ENCODE results near the gene PRM3.
"Not testable (repeated sequence)": the region's sequence is repeated elsewhere in the genome, so short reads cannot be mapped to it uniquely, and the experiment has no call there.

Gene PRM3

GRCh38 chr16:11303405-11304138, 30.1 kb upstream of the PRM3 start:
- no peak for DNase-seq (ENCODE audit: low read depth)

- no peak for DNase-seq (ENCODE audit: low read depth)
Observed at GRCh38 chr16:11302977-11303376, 29.5 kb upstream of the PRM3 start.

- DNase-seq (ENCODE audit: low read depth), result no peak
Observed at GRCh38 chr16:11301645-11302501, 28.4 kb upstream of the PRM3 start.

GRCh38 chr16:11300560-11300892, 27.1 kb upstream of the PRM3 start:
- DNase-seq (ENCODE audit: low read depth), result no peak

GRCh38 chr16:11299865-11300559, 26.6 kb upstream of the PRM3 start:
- no peak for DNase-seq (ENCODE audit: low read depth)

- not testable (repeated sequence) for DNase-seq (ENCODE audit: low read depth)
Observed at GRCh38 chr16:11298950-11299547, 25.6 kb upstream of the PRM3 start.

- DNase-seq (ENCODE audit: low read depth), result no peak
Observed at GRCh38 chr16:11298143-11298900, 24.9 kb upstream of the PRM3 start.

GRCh38 chr16:11297492-11298142, 24.2 kb upstream of the PRM3 start:
- DNase-seq (ENCODE audit: low read depth), result peak; percentile 17

GRCh38 chr16:11296706-11297491, 23.5 kb upstream of the PRM3 start:
- no peak for DNase-seq (ENCODE audit: low read depth)

- no peak for DNase-seq (ENCODE audit: low read depth)
Observed at GRCh38 chr16:11296351-11296705, 22.9 kb upstream of the PRM3 start.

- DNase-seq (ENCODE audit: low read depth), result no peak
Observed at GRCh38 chr16:11295672-11296071, 22.2 kb upstream of the PRM3 start.

- no peak for DNase-seq (ENCODE audit: low read depth)
Observed at GRCh38 chr16:11292076-11292748, 18.8 kb upstream of the PRM3 start.

GRCh38 chr16:11291091-11291703, 17.8 kb upstream of the PRM3 start:
- no peak for DNase-seq (ENCODE audit: low read depth)

GRCh38 chr16:11290102-11290893, 16.9 kb upstream of the PRM3 start:
- DNase-seq (ENCODE audit: low read depth), result no peak

GRCh38 chr16:11289696-11290095, 16.3 kb upstream of the PRM3 start:
- not testable (repeated sequence) for DNase-seq (ENCODE audit: low read depth)

- no peak for DNase-seq (ENCODE audit: low read depth)
Observed at GRCh38 chr16:11289202-11289601, 15.8 kb upstream of the PRM3 start.

GRCh38 chr16:11285842-11286241, 12.4 kb upstream of the PRM3 start:
- DNase-seq (ENCODE audit: low read depth), result no peak

GRCh38 chr16:11283820-11284248, 10.4 kb upstream of the PRM3 start:
- DNase-seq (ENCODE audit: low read depth), result no peak

Data from stimulated activated CD8-positive, alpha-beta memory T cell treated with anti-CD3 and anti-CD28 coated beads, Interleukin-15, amount 100 ng/mL, for 24 hours (primary cell).